Brain microvascular endothelial cell (primary cell): ENCODE results near the gene ZBTB4.

Experiments
- DNase-seq: peaks from one replicate; pipeline ENCODE4 v3.0.0-alpha.2; 2020
- H3K27ac ChIP-seq: fragments of 250-450 bp; sonication (Bioruptor Pico); 2 replicates; pipeline ENCODE4 v1.5.1; 2020; ENCODE audit warnings: mild to moderate bottlenecking, moderate library complexity
- H3K27me3 ChIP-seq: fragments of 250-450 bp; sonication (Bioruptor Pico); replicated peaks from 2 replicates; pipeline ENCODE4 v1.5.1; 2020; ENCODE audit warnings: mild to moderate bottlenecking
- H3K36me3 ChIP-seq: fragments of 250-450 bp; sonication (Bioruptor Pico); replicated peaks from 2 replicates; pipeline ENCODE4 v1.5.1; 2020; ENCODE audit warnings: mild to moderate bottlenecking
- H3K4me3 ChIP-seq: 2 replicates; pipeline ENCODE4 v1.5.1; 2011; ENCODE audit warnings: low read depth, mild to moderate bottlenecking, control low read depth, low read length, moderate library complexity
- in situ Hi-C: cut with HindIII; loops from 2 replicates; pipeline ENCODE4 v1.10.0; 2017; ENCODE audit warnings: low sequenced_read_pairs, low pct_ligation_motif_present
- TF ChIP-seq, protein P1 (sequence below): IDR thresholded peaks from 2 replicates; pipeline ENCODE4 v1.5.1; 2011; ENCODE audit warnings: low read depth, mild to moderate bottlenecking, moderate library complexity, low read length, control low read depth, inconsistent platforms; ENCODE audit errors: missing control alignments

Gene ZBTB4

DNA sequence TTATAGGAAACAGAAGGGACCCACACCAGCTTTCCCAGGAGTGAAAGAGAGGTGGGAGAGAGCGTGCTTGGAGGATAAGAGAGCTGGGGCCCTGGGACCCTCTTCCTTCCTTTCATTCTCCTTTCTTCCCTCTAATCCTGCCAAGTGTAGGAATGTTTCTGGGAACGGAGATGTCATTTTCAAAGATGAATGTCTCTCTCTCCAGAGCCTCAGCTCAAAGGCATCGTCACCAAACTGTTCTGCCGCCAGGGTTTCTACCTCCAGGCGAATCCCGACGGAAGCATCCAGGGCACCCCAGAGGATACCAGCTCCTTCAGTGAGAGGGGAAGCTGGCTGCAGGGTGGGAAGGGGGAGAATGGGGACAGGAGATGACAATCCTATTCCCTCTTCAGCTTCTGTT lies 38.2 kb downstream of the ZBTB4 start:
- H3K27me3 ChIP-seq, result peaks cover 29% of the 10 kb centered on the region
- no peak overlapping the region for H3K27ac ChIP-seq
- no peaks in the 10 kb centered on the region for H3K36me3 ChIP-seq
- no peak for DNase-seq
- TF ChIP-seq, protein P1, sequence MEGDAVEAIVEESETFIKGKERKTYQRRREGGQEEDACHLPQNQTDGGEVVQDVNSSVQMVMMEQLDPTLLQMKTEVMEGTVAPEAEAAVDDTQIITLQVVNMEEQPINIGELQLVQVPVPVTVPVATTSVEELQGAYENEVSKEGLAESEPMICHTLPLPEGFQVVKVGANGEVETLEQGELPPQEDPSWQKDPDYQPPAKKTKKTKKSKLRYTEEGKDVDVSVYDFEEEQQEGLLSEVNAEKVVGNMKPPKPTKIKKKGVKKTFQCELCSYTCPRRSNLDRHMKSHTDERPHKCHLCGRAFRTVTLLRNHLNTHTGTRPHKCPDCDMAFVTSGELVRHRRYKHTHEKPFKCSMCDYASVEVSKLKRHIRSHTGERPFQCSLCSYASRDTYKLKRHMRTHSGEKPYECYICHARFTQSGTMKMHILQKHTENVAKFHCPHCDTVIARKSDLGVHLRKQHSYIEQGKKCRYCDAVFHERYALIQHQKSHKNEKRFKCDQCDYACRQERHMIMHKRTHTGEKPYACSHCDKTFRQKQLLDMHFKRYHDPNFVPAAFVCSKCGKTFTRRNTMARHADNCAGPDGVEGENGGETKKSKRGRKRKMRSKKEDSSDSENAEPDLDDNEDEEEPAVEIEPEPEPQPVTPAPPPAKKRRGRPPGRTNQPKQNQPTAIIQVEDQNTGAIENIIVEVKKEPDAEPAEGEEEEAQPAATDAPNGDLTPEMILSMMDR, result no peak
- H3K4me3 ChIP-seq, result no peak overlapping the region
- in situ Hi-C loops, result no loop called here

DNA sequence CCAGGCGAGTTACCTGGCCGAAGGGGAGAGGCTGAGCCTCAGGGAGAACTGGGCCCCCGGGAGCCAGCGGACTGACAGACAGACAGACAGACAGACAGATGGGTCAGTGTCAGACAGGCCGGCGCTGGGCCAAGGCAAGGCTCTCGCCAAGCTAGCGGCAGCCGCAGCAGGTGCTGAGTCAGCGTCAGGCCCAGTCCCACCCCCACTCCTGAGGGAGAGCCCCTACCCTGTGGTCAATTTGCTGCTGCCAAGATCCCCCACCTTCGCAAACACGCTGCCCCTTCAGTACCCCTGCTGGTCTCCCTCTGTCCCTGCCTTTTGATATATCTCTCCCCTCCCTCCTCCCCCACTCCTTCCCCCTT lies 38.6 kb downstream of the ZBTB4 start:
- DNase-seq, result no peak
- H3K27ac ChIP-seq, result no peak overlapping the region
- H3K4me3 ChIP-seq, result peak overlapping the region; percentile 3
- in situ Hi-C loops, result no loop called here
- TF ChIP-seq, protein P1, result no peak
- H3K27me3 ChIP-seq, result peaks cover 25% of the 10 kb centered on the region
- H3K36me3 ChIP-seq, result no peaks in the 10 kb centered on the region

DNA sequence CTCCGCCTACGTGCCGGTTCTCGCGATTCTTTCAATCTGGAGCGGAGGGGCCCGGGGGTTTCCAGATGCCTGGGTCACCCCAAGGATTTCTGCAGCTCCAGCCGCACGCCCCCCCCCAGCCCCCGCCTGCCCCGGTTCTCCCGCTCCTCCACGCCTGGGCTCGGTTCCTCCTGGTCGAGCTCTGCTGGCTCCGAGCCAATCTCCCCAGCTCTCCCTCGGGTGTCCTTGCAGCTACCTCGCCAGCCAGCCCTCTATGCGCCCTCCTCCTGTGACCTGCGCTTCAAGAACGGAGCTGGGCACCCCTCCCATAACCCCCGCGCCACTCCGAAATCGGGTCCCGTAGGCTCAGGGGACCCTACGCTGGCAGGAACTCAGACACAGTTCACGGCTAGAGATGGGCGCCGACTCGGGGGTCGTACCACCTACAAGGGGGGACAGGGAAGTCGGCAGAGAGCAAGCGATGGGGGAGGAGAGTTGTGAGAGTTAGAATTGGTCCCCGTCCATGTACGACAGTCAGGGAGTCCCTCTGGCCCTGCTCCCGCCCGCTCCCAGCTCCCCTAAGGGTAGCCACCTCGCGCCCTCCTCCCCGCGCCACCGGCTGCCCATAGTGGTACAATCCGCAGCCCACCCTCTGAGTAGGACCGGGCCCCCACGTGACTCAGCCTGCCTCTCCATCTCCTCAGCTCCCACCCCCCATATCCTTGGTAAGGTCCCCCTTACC lies 39.2 kb downstream of the ZBTB4 start:
- DNase-seq, result no peak
- in situ Hi-C loops, result no loop called here

DNA sequence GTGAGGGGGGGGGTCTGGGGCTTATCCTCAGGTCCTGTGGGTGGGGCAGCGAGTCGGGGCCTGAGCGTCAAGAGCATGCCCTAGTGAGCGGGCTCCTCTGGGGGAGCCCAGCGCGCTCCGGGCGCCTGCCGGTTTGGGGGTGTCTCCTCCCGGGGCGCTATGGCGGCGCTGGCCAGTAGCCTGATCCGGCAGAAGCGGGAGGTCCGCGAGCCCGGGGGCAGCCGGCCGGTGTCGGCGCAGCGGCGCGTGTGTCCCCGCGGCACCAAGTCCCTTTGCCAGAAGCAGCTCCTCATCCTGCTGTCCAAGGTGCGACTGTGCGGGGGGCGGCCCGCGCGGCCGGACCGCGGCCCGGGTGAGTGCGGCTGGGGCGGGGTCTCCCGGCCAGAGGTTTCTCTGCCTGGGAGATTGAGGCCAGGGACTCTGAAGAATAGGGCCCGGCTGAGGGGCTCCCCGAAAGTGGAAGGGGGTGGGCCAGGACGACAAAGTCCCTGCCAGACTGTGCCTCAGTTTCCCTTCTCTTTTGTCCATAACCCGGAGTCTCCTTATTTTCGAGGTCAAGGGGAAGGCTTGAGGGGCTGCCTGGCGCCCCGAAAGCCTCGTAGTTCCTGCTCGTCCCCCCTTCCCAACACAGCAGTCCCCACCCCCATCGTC lies 39.8 kb downstream of the ZBTB4 start, which contains the start of gene FGF11:
FGF11 (plus strand) TSS at position 51 of the 651 bp plus-strand sequence; CDS start at position 160, 109 bp downstream.
- peak within 1 kb of the TSS; percentile 35 for H3K4me3 ChIP-seq
- in situ Hi-C loops, result no loop called here
- DNase-seq, result no peak
- peaks cover 23% of the 10 kb centered on the region for H3K27me3 ChIP-seq
- no peaks in the 10 kb centered on the region for H3K36me3 ChIP-seq
- TF ChIP-seq, protein P1, result no peak
- no peak within 1 kb of the TSS for H3K27ac ChIP-seq

More for the DNA sequence above, 39.2 kb downstream of the ZBTB4 start:
- Histone ChIP-seq H3K4me3 (peak overlapping the region; percentile 35), H3K36me3 (no peaks in the 10 kb centered on the region), H3K27me3 (peaks cover 23% of the 10 kb centered on the region), H3K27ac (no peak overlapping the region)
- TF ChIP-seq, protein P1, result no peak

DNA sequence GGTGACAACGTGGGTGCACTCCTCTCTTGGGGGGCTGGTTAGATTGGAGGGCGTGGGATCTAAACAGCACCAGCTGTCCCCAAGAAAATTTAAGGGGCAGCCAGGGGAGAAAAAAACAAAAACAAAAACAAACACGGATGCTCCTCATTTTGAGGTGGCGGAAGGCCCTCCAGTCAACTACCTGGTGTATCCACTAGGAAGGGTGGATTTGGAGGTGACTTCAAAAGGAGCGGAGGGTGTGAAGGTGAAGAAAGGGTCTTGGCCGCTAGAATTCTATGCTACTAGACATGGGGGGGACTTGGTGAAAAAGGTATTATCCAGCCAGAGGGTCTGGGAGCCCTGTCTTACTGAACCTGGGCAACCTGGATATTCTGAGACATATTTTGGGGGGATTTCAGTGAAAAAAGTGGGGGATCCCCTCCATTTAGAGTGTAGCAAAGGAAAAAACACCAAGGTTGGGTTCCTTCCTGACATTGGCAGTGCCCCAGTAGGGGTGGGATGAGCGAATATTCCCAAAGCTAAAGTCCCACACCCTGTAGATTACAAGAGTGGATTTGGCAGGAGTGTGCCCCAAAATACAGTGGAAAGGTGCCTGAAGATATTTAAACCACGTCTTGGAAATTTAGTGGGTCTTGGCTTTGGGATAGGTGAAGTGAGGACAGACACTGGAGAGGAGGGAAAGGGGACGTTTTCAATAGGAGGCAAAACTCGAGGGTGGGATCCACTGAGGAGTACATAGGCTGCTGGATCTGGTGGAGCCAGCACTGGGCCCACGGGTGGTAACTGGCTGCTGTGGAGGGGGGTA lies 40.6 kb downstream of the ZBTB4 start:
- Histone ChIP-seq H3K4me3 (no peak overlapping the region), H3K36me3 (no peaks in the 10 kb centered on the region), H3K27me3 (peaks cover 23% of the 10 kb centered on the region), H3K27ac (no peak overlapping the region)
- in situ Hi-C loops, result no loop called here
- TF ChIP-seq, protein P1, result no peak
- no peak for DNase-seq
